ENCODE data around the gene ASPG. TPM values are rescaled to one million over a fixed set of nuclear protein-coding genes. Genes with fewer than 3 reads are reported as not detected.

The ASPG gene
- polyA plus RNA-seq, 1 experiment: not detected

DNA sequence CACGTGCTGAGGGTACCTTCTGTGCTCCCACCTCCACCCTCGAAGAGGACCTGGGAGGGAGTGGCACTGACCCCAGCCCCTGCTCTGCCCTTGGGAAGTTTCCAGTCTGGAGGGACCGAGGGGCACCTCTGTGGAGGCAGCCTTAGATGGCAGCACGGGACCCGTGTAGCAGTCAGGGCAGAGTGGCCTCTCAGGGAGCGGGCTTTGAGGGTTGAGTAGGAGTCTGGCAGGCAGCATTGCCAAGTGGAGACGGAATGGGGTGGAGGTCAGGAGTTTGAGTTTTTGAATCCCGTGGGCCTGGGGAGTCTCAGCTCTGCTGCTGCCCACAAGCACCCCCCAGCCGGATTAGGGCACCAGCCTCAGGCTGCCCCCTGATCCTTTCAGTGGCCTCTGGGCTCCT lies 74.5 kb downstream of the ASPG start:
- H3K27me3 ChIP-seq (ENCODE audit: control insufficient read depth, insufficient read depth, low read length): no peaks in the 10 kb centered on the region
- no peak for TF ChIP-seq CTCF (IDR thresholded peaks at IDR 0.05; ENCODE audit: low read depth, low read length)
- ChIA-PET CTCF (no interaction called here), POLR2A (no interaction called here)
- DNase-seq (ENCODE audit: low read depth, low spot score): no peak
- H3K27ac ChIP-seq (ENCODE audit: low read depth, low read length): no peak overlapping the region
- H3K4me3 ChIP-seq (ENCODE audit: low read depth, low read length): no peak overlapping the region
- H3K9me3 ChIP-seq (ENCODE audit: control insufficient read depth, insufficient read depth, low read length): peaks cover 97% of the 10 kb centered on the region

- Histone ChIP-seq H3K9me3 (ENCODE audit: control insufficient read depth, insufficient read depth, low read length) (peaks cover 91% of the 10 kb centered on the region), H3K27ac (ENCODE audit: low read depth, low read length) (no peak overlapping the region), H3K27me3 (ENCODE audit: control insufficient read depth, insufficient read depth, low read length) (no peaks in the 10 kb centered on the region), H3K4me3 (ENCODE audit: low read depth, low read length) (no peak overlapping the region)
- DNase-seq (ENCODE audit: low read depth, low spot score): no peak
- ChIA-PET POLR2A (no interaction called here), CTCF (no interaction called here)
- TF ChIP-seq CTCF (IDR thresholded peaks at IDR 0.05; ENCODE audit: low read depth, low read length): no peak
Measured at GRCh38 chr14:104161602-104162367, 76.3 kb downstream of the ASPG start.

GRCh38 chr14:104162495-104162894 lies 77.0 kb downstream of the ASPG start:
- DNase-seq (ENCODE audit: low read depth, low spot score): no peak
- H3K9me3 ChIP-seq (ENCODE audit: control insufficient read depth, insufficient read depth, low read length): peaks cover 91% of the 10 kb centered on the region
- no peak overlapping the region for H3K4me3 ChIP-seq (ENCODE audit: low read depth, low read length)
- H3K27ac ChIP-seq (ENCODE audit: low read depth, low read length): no peak overlapping the region
- TF ChIP-seq CTCF (IDR thresholded peaks at IDR 0.05; ENCODE audit: low read depth, low read length): no peak
- no peaks in the 10 kb centered on the region for H3K27me3 ChIP-seq (ENCODE audit: control insufficient read depth, insufficient read depth, low read length)
- ChIA-PET CTCF (no interaction called here), POLR2A (no interaction called here)

- no peak for DNase-seq (ENCODE audit: low read depth, low spot score)
- no peaks in the 10 kb centered on the region for H3K27me3 ChIP-seq (ENCODE audit: control insufficient read depth, insufficient read depth, low read length)
- CTCF ChIA-PET: no interaction called here
- no peak overlapping the region for H3K4me3 ChIP-seq (ENCODE audit: low read depth, low read length)
- POLR2A ChIA-PET: no interaction called here
- no peak for TF ChIP-seq CTCF (IDR thresholded peaks at IDR 0.05; ENCODE audit: low read depth, low read length)
- H3K27ac ChIP-seq (ENCODE audit: low read depth, low read length): no peak overlapping the region
- peaks cover 91% of the 10 kb centered on the region for H3K9me3 ChIP-seq (ENCODE audit: control insufficient read depth, insufficient read depth, low read length)
Measured at GRCh38 chr14:104163541-104163940, 78.0 kb downstream of the ASPG start.

- no peak for TF ChIP-seq CTCF (IDR thresholded peaks at IDR 0.05; ENCODE audit: low read depth, low read length)
- no peaks in the 10 kb centered on the region for H3K27me3 ChIP-seq (ENCODE audit: control insufficient read depth, insufficient read depth, low read length)
- peaks cover 91% of the 10 kb centered on the region for H3K9me3 ChIP-seq (ENCODE audit: control insufficient read depth, insufficient read depth, low read length)
- CTCF ChIA-PET: no interaction called here
- no peak overlapping the region for H3K27ac ChIP-seq (ENCODE audit: low read depth, low read length)
- POLR2A ChIA-PET: no interaction called here
- no peak overlapping the region for H3K4me3 ChIP-seq (ENCODE audit: low read depth, low read length)
- no peak for DNase-seq (ENCODE audit: low read depth, low spot score)
Measured at GRCh38 chr14:104164041-104164440, 78.5 kb downstream of the ASPG start.
